Left lung (tissue), 10 donors: Measurements from ENCODE around the gene PIKFYVE. TPM values are rescaled to one million over a fixed set of nuclear protein-coding genes. Genes with fewer than 3 reads are reported as not detected.
"Not testable (repeated sequence)": the region's sequence is repeated elsewhere in the genome, so short reads cannot be mapped to it uniquely, and the experiment has no call there.

Source experiments
- ATAC-seq: fragments of 200-7000 bp; cut with Tn5 transposase; one replicate; pipeline ENCODE4 v1.9.1; 2020; ENCODE audit warnings: moderate library complexity
- DNase-seq, 4 donors: peaks; one replicate each; pipeline ENCODE4 v3.0.0-alpha.2; 2013 to 2020
- H3K27ac ChIP-seq, 2 donors: fragments of 200-600 bp; sonication (generic) in 1 of 2; one replicate each; pipeline versions ENCODE4 v1.5.0 to v1.8.0; 2020 to 2021
- H3K27me3 ChIP-seq, 2 donors: fragments of 200-600 bp; sonication (generic) in 1 of 2; one replicate each; pipeline versions ENCODE4 v1.5.0 to v1.8.0; 2020 to 2021
- H3K36me3 ChIP-seq, 2 donors: fragments of 200-600 bp; sonication (generic) in 1 of 2; one replicate each; pipeline versions ENCODE4 v1.5.0 to v1.8.0; 2020 to 2021
- H3K4me1 ChIP-seq, 2 donors: fragments of 200-600 bp; one replicate each; pipeline ENCODE4 v1.8.0; 2021
- H3K4me3 ChIP-seq, 2 donors: fragments of 200-600 bp; sonication (generic) in 1 of 2; one replicate each; pipeline versions ENCODE4 v1.5.0 to v1.8.0; 2020 to 2021; ENCODE audit warnings: mild to moderate bottlenecking in 1 of 2
- H3K9me3 ChIP-seq, 2 donors: fragments of 200-600 bp; sonication (generic) in 1 of 2; one replicate each; pipeline versions ENCODE4 v1.5.0 to v1.8.0; 2020 to 2021
- intact Hi-C, 2 donors: fragments of 100-400 bp; cut with DNase I; formaldehyde crosslinking; loops; one replicate each; pipeline versions ENCODE4 v1.11.2 to v1.14.2; 2022
- polyA plus RNA-seq, 6 donors: library from polyadenylated mRNA; unstranded; fragments of 120-200 nt; gene quantifications; one replicate each; pipeline ENCODE4 v1.2.1, GENCODE V29; 2013; ENCODE audit not compliant: insufficient read length in 6 of 6
- total RNA-seq, 2 donors: library from RNA; stranded (reverse); fragmentation: NEBNext Ultra II Directional; extraction: Animal tissue kit (Norgen Biotek cat#: 25700); gene quantifications; one replicate each; pipeline ENCODE4 v1.2.1, GENCODE V29; 2021
- TF ChIP-seq, protein P1 (sequence below), 2 donors: fragments of 200-600 bp; sonication (generic) in 1 of 2; IDR thresholded peaks; one replicate each; pipeline versions ENCODE4 v1.5.0 to v1.8.0; 2021; ENCODE audit warnings: antibody characterized with exemption in 2 of 2
- donor health status: DM: no; HTN: yes; CAD: no.
- donor health status: DM: no; HTN: no; CAD: no.

The PIKFYVE gene
- total and polyA plus RNA-seq, 8 donors = 23.8 to 31.6 (median 26.7) TPM

DNA sequence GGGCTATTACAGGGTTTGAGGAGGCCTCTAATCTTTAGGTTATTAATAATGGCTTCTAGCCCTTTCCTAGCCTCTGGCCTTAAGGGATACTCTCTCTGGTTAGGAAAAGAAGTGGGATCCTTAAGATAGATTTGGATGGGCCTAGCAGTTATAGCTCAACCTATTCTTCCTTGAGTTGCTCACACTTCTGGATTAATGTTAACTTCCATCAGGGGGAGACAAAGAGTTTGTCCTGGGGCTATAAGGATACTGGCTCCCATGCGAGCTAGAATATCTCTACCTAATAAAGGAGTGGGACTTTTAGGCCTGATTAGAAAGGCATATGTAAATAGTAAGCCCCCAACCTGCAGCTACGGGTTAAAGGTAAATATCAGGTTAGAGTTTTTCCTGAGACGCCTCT, 126.2 kb downstream of the PIKFYVE start:
- H3K9me3 ChIP-seq = peaks cover 0 to 26% of the 10 kb centered on the region in 2 donors
- no peak for DNase-seq
- no peak for ATAC-seq
- intact Hi-C loops = no loop called here
- no peaks in the 10 kb centered on the region for H3K36me3 ChIP-seq
- no peaks in the 10 kb centered on the region for H3K27me3 ChIP-seq
- H3K27ac ChIP-seq = no peak overlapping the region
- TF ChIP-seq, protein P1, sequence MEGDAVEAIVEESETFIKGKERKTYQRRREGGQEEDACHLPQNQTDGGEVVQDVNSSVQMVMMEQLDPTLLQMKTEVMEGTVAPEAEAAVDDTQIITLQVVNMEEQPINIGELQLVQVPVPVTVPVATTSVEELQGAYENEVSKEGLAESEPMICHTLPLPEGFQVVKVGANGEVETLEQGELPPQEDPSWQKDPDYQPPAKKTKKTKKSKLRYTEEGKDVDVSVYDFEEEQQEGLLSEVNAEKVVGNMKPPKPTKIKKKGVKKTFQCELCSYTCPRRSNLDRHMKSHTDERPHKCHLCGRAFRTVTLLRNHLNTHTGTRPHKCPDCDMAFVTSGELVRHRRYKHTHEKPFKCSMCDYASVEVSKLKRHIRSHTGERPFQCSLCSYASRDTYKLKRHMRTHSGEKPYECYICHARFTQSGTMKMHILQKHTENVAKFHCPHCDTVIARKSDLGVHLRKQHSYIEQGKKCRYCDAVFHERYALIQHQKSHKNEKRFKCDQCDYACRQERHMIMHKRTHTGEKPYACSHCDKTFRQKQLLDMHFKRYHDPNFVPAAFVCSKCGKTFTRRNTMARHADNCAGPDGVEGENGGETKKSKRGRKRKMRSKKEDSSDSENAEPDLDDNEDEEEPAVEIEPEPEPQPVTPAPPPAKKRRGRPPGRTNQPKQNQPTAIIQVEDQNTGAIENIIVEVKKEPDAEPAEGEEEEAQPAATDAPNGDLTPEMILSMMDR (IDR thresholded peaks at IDR 0.05) = no peak
- H3K4me3 ChIP-seq = no peak overlapping the region
- no peaks in the 10 kb centered on the region for H3K4me1 ChIP-seq

DNA sequence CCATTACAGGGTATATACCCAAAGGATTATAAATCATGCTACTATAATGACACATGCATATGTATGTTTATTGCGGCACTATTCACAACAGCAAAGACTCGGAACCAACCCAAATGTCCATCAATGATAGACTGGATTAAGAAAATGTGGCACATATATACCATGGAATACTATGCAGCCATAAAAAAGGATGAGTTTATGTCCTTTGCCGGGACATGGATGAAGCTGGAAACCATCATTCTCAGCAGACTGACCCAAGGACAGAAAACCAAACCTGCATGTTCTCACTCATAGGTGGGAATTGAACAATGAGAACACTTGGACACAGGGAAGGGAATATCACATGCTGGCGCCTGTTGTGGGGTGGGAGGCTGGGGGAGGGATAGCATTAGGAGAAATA, 130.7 kb downstream of the PIKFYVE start:
- H3K27ac ChIP-seq, DNase-seq, H3K27me3 ChIP-seq, intact Hi-C loops, H3K4me1 ChIP-seq, H3K36me3 ChIP-seq, ATAC-seq, H3K4me3 ChIP-seq: not testable (repeated sequence)
- H3K9me3 ChIP-seq = peaks cover 0 to 26% of the 10 kb centered on the region in 2 donors

DNA sequence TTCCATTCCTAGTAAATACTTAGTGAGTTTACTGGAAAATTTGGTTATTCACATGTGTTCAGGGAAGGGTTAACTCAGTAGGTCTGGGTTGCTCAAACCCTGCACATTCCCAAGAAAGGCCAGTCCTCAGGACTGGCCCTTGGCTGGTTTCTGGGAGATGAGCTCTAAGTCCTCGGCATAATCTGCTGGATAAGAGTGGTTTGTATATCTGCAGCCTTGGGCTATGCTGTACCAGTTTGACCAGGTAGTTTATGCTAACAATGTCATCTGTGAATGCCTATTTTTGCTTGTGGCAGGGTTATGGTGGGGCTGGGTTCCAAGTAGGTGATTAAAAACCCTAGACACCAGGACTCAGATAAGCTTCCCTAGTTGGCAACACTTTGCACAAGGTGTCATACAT, 133.1 kb downstream of the PIKFYVE start:
- no peak for DNase-seq
- Histone ChIP-seq H3K4me1 (no peaks in the 10 kb centered on the region), H3K36me3 (no peaks in the 10 kb centered on the region), H3K27me3 (peaks cover 0 to 9% of the 10 kb centered on the region in 2 donors), H3K4me3 (no peak overlapping the region), H3K27ac (no peak overlapping the region), H3K9me3 (peaks cover 0 to 10% of the 10 kb centered on the region in 2 donors)
- intact Hi-C loops = no loop called here
- no peak for ATAC-seq
- TF ChIP-seq, protein P1 (IDR thresholded peaks at IDR 0.05) = no peak

DNA sequence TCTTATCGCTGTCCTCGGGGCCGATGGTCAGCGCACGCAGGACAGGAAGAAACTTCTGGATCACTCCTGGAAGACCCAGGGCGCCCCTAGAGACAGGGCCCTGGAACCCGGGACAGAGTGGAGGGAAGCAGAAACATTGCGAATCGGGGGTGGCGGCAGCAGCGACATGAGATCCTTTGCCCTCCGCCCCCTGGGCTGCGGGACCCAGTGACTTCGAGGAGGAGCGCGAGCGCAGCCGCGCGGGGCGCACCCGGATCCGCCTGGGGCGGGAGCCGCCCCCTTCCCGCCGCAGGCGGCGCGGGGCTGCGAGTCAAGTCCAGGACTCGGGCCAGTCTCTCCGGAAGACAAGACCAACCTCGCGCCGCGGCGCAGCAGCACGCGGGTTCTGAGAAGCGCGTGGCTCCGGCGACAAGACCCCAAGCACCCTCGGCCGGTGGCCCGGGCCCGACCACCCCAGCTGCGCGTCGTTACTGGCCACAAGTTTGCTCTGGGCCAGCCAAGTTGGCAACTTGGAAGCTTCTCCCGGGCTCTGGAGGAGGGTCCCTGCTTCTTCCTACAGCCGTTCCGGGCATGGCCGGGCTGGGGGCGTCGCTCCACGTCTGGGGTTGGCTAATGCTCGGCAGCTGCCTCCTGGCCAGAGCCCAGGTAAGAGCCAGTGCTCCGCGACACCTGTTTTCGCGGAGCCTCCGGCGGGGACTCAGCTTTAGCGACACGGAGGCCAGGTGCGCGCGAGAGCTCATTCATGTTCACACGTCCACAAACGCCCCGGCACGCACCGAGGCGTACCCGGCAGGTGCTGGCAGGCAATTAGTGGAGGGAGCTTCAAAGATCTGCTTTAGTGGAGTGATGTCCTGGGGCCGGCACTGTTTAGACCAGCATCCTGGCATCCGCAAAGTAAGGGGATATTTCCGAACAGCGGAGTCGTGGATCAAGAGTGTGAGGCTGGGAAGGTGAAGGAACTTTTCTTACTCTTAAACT, 140.7 kb downstream of the PIKFYVE start, which contains the start of gene PTH2R:
TSS of gene PTH2R (plus strand) at position 319 of the 978 bp plus-strand sequence. CDS start at position 571, 252 bp downstream.
- peaks cover 29 to 71% of the 10 kb centered on the region in 2 donors for H3K27me3 ChIP-seq
- no peak within 1 kb of the TSS for H3K27ac ChIP-seq
- ATAC-seq = peak; percentile 65
- peak in 3 of 4 donors; percentile 30 to 81 (median 31) for DNase-seq
- H3K4me3 ChIP-seq = no peak within 1 kb of the TSS
- H3K36me3 ChIP-seq = no peaks in the 10 kb centered on the region
- intact Hi-C loops = no loop called here
- TF ChIP-seq, protein P1 (IDR thresholded peaks at IDR 0.05) = no peak
- no peaks in the 10 kb centered on the region for H3K9me3 ChIP-seq
- H3K4me1 ChIP-seq = peaks cover 0 to 8% of the 10 kb centered on the region in 2 donors

DNA sequence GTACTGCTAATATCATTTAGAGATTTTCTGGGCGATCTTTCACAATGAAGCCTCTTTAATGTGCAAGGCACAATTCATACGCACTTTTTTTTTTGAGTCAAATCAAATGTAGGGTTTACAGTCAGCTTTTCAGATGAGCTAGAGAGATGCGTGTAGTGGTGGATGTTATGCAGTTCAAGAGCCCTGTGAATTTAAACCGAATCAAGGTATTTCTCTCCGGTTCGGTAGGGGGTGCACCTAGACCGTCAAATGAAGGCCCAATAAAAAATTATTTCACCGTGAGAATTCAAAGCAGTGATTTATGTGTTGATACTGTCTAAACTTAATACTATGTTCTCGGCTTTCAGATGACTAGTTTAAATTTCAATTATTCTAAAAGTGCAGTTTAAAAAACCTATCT, 141.6 kb downstream of the PIKFYVE start:
- TF ChIP-seq, protein P1 (IDR thresholded peaks at IDR 0.05) = no peak
- H3K36me3 ChIP-seq = no peaks in the 10 kb centered on the region
- intact Hi-C loops = no loop called here
- H3K4me3 ChIP-seq = no peak overlapping the region
- peaks cover 29 to 71% of the 10 kb centered on the region in 2 donors for H3K27me3 ChIP-seq
- DNase-seq (peak in 1 of 4 donors; percentile 25), ATAC-seq (peak; percentile 71)
- H3K27ac ChIP-seq = no peak overlapping the region
- H3K9me3 ChIP-seq = no peaks in the 10 kb centered on the region
- H3K4me1 ChIP-seq = peaks cover 0 to 8% of the 10 kb centered on the region in 2 donors

Other genes starting within 250 kb of the PIKFYVE start
- gene PLEKHM3, start 240.7 kb upstream of the PIKFYVE start, total RNA-seq = 10 to 100 TPM; 15.1 to 16.0 TPM
- gene PLEKHM3, start 240.7 kb upstream of the PIKFYVE start, polyA plus RNA-seq = 10 to 100 TPM; 14.4 to 17.9 (median 16.5) TPM
- gene CRYGD, start 141.7 kb upstream of the PIKFYVE start, total RNA-seq = not detected
- gene CRYGD, start 141.7 kb upstream of the PIKFYVE start, polyA plus RNA-seq = under 1 TPM in 1 of 6 donors, not detected in 5; 0.24 TPM
- not detected for gene CRYGC, start 136.4 kb upstream of the PIKFYVE start, total RNA-seq
- gene CRYGC, start 136.4 kb upstream of the PIKFYVE start, polyA plus RNA-seq = not detected
- not detected for gene CRYGB, start 120.1 kb upstream of the PIKFYVE start, total RNA-seq
- not detected for gene CRYGB, start 120.1 kb upstream of the PIKFYVE start, polyA plus RNA-seq
- gene CRYGA, start 102.7 kb upstream of the PIKFYVE start, total RNA-seq = not detected
- gene CRYGA, start 102.7 kb upstream of the PIKFYVE start, polyA plus RNA-seq = not detected
- gene C2orf80, start 76.2 kb upstream of the PIKFYVE start, total RNA-seq = not detected
- not detected for gene C2orf80, start 76.2 kb upstream of the PIKFYVE start, polyA plus RNA-seq
- 100 to 1,000 TPM; 145 to 213 TPM for gene IDH1, start 11.2 kb upstream of the PIKFYVE start, total RNA-seq
- gene IDH1, start 11.2 kb upstream of the PIKFYVE start, polyA plus RNA-seq = 100 to 1,000 TPM in 1 of 6 donors, 10 to 100 TPM in 5; 79.7 to 100 (median 88.7) TPM
- gene PTH2R, start 140.5 kb downstream of the PIKFYVE start, total RNA-seq = under 1 TPM; 0.09 to 0.10 TPM
- under 1 TPM in 3 of 6 donors, not detected in 3; 0.14 to 0.42 (median 0.22) TPM for gene PTH2R, start 140.5 kb downstream of the PIKFYVE start, polyA plus RNA-seq